Measurements from ENCODE around the gene VSIR. TPM values are rescaled to one million over a fixed set of nuclear protein-coding genes. Genes with fewer than 3 reads are reported as not detected.

VSIR gene
- total and polyA plus RNA-seq, 9 of the 15 experiments (the other 6 are each of a cell fraction or from before 2014, with no cell fraction given) = 0.14 to 20.5 (median 9.3) TPM

DNA sequence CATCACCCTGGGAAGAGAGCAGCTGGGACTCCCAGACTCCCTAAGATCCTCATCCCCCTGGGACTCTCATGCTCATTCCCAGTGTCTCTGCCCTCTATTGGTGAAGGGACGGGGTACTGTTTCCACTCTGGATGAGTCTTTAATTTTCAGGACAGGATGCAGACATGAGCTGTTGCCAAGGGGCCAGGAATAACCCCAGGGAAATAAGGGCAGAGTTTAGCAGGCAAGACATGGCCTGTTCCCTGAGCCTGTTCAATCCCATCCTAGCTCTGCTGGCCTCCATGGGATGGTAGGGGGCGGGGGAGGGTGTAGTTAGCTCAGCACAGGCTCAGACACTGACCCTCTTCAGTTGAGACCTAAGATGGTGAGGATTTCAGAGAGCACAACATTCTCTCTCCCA lies 67.7 kb downstream of the VSIR start (continued):
- TF ChIP-seq, protein P1, sequence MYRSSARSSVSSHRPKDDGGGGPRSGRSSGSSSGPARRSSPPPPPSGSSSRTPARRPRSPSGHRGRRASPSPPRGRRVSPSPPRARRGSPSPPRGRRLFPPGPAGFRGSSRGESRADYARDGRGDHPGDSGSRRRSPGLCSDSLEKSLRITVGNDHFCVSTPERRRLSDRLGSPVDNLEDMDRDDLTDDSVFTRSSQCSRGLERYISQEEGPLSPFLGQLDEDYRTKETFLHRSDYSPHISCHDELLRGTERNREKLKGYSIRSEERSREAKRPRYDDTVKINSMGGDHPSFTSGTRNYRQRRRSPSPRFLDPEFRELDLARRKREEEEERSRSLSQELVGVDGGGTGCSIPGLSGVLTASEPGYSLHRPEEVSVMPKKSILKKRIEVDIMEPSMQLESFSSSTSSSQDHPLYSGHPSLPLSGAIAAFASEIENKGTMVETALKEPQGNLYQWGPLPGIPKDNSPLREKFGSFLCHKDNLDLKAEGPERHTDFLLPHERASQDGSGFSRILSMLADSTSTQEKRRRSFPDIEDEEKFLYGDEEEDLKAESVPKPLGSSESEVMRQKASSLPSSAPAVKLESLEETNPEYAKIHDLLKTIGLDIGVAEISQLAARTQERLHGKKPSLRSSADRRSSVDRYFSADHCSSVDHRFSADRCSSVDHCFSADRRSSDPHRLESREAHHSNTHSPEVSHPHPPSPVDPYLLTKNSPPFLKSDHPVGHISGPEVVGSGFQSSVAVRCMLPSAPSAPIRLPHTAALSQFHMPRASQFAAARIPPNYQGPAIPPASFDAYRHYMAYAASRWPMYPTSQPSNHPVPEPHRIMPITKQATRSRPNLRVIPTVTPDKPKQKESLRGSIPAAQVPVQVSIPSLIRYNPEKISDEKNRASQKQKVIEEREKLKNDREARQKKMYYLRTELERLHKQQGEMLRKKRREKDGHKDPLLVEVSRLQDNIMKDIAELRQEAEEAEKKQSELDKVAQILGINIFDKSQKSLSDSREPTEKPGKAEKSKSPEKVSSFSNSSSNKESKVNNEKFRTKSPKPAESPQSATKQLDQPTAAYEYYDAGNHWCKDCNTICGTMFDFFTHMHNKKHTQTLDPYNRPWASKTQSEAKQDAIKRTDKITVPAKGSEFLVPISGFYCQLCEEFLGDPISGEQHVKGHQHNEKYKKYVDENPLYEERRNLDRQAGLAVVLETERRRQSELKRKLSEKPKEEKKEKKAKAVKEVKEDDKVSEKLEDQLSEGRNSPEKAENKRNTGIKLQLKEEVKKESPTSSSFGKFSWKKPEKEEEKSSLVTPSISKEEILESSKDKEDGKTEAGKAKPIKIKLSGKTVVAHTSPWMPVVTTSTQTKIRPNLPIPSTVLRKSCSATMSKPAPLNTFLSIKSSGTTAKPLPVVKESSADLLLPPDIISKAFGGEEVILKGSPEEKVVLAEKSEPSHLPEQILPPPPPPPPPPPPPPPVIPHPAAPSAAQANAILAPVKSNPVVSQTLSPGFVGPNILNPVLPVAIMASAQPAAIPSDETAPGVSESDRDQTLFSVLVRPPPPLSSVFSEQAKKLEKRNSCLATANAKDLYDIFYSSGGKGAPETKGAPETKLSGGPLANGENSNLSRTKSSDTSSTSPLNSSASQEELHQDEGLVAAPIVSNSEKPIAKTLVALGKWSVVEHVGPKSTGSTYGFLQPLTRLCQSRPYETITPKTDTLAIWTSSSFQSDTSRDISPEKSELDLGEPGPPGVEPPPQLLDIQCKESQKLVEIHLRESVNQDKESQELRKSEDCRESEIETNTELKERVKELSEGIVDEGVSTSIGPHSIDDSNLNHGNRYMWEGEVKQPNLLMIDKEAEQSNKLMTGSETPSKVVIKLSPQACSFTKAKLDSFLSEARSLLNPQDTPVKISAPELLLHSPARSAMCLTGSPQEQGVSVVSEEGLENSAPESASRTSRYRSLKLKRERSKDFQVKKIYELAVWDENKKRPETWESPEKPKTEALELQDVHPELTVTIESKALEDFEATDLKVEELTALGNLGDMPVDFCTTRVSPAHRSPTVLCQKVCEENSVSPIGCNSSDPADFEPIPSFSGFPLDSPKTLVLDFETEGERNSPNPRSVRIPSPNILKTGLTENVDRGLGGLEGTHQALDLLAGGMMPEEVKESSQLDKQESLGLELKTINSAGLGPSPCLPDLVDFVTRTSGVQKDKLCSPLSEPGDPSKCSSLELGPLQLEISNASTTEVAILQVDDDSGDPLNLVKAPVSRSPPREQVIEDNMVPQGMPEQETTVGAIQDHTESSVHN (IDR thresholded peaks at IDR 0.05; ENCODE audit: borderline replicate concordance in 1 of 2, low read depth in 1 of 2) = no peak
- no peak for TF ChIP-seq DACH1 (IDR thresholded peaks at IDR 0.05; ENCODE audit: partially characterized antibody)
- TF ChIP-seq, protein P2, sequence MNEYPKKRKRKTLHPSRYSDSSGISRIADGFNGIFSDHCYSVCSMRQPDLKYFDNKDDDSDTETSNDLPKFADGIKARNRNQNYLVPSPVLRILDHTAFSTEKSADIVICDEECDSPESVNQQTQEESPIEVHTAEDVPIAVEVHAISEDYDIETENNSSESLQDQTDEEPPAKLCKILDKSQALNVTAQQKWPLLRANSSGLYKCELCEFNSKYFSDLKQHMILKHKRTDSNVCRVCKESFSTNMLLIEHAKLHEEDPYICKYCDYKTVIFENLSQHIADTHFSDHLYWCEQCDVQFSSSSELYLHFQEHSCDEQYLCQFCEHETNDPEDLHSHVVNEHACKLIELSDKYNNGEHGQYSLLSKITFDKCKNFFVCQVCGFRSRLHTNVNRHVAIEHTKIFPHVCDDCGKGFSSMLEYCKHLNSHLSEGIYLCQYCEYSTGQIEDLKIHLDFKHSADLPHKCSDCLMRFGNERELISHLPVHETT (CRISPR knock-in tag; conservative IDR thresholded peaks at IDR 0.05 in 1 of 2, IDR thresholded peaks at IDR 0.05 in 1 of 2) = no peak
- no peak for TF ChIP-seq MTF1 (CRISPR knock-in tag; IDR thresholded peaks at IDR 0.05; ENCODE audit: borderline replicate concordance)
- TF ChIP-seq KDM4B (IDR thresholded peaks at IDR 0.05; ENCODE audit: borderline replicate concordance in 2 of 2, low read depth in 1 of 2) = no peak
- TF ChIP-seq, protein P3, sequence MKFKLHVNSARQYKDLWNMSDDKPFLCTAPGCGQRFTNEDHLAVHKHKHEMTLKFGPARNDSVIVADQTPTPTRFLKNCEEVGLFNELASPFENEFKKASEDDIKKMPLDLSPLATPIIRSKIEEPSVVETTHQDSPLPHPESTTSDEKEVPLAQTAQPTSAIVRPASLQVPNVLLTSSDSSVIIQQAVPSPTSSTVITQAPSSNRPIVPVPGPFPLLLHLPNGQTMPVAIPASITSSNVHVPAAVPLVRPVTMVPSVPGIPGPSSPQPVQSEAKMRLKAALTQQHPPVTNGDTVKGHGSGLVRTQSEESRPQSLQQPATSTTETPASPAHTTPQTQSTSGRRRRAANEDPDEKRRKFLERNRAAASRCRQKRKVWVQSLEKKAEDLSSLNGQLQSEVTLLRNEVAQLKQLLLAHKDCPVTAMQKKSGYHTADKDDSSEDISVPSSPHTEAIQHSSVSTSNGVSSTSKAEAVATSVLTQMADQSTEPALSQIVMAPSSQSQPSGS (CRISPR knock-in tag; IDR thresholded peaks at IDR 0.05) = no peak
- 0 out of 4 replicates have a peak, but pooled peaks of 1 of the 2 experiments have one; percentile 5 for TF ChIP-seq RAD21 (CRISPR knock-in tag; conservative IDR thresholded peaks at IDR 0.05 in 1 of 2, IDR thresholded peaks at IDR 0.05 in 1 of 2)
- no peak for TF ChIP-seq NBN (IDR thresholded peaks at IDR 0.05; ENCODE audit: low read depth)
